NCI-H2029 treated with DMSO at 0.1 percent for 48 hours (cell line): Measurements from ENCODE around the gene ATG2B.
A peak's percentile ranks its signal among the peaks of the same experiment; 100 is the strongest.

Source experiments
- DNase-seq: peaks from one replicate; lab custom pipeline; 2025; lab: John Stamatoyannopoulos, UW

Gene ATG2B

GRCh38 chr14:96270565-96271420 lies 92.3 kb downstream of the ATG2B start:
- DNase-seq: no peak

DNA sequence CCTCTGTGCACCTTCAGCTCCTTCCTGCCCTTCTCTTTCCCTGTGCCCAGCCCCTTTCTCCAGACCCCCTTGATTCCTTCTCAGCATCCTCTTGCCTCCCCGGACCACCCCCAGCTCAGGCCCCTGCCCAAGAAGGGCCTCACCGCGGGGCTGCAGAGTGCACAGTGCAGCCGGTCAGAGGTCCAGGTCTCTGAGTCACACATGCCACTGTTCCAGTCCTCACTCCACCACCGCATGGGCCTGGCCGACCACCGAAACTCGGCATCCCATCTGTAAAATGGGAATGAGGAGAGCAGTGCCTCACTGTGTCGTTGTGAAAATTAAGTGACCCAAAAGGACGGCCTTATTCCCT lies 93.8 kb downstream of the ATG2B start:
- DNase-seq: no peak

DNA sequence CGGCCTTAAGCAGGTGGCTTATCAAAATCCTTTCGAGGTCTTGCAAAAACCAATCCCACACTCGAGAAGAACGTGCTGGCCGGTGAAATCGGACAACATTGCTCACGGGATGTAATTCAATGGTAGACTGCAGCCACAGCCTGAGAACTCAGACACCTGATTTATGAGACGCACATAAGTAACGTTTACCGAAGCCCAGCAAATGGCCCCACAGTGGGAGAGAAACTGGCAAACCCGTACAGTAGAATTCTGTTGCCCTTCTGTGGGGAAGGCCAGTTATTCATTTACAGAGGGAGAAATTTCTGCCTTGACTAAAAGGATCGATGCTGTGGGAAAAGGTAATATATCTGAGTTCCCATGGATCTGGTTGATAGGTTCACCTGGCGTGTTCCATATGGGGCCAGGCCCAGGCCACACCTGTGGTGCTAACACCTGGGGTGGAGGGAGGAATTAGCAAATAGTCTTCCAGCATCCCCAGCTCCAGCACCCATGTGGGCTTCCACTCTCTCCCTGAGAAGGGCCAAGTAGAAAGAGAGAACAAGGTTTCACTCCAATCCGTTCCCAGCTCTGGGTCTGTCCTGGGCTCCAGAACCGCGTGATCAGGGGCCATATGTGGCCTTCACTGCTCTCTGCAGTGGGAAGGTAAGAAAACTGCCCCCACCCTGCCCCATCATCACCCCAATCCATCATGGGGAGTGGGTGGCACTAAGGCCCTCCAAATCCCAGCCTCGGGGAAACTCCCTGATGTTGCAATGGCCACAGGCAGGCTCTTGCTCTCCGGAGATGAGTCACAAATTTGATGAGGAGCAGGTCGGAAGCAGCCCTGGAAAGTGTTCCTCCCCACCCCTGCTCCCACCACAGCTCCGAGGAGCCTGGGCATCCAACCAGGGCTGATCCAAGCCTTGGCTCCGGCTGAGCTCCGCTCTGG lies 94.4 kb downstream of the ATG2B start:
- DNase-seq: no peak

DNA sequence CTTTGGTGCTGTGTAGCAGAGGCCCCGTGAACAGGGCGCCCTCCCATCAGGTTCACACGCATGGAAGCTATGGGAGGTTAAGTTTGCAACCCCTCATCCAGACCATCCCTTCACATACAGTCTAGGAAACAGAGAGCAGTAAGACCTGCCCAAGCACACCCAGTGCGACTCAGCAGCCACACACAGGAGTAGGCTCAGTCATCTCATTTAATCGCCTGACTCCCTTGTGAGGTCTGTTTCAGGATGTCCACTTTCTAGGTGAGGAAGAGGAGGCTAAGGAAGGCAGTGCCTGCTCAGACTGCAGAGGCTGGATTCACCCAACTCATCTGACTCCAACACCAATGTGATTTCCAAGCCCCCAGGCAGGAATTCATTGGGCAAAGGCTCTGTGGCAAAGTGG lies 95.2 kb downstream of the ATG2B start:
- DNase-seq: no peak

GRCh38 chr14:96267336-96267735 lies 95.8 kb downstream of the ATG2B start:
- DNase-seq: no peak

DNA sequence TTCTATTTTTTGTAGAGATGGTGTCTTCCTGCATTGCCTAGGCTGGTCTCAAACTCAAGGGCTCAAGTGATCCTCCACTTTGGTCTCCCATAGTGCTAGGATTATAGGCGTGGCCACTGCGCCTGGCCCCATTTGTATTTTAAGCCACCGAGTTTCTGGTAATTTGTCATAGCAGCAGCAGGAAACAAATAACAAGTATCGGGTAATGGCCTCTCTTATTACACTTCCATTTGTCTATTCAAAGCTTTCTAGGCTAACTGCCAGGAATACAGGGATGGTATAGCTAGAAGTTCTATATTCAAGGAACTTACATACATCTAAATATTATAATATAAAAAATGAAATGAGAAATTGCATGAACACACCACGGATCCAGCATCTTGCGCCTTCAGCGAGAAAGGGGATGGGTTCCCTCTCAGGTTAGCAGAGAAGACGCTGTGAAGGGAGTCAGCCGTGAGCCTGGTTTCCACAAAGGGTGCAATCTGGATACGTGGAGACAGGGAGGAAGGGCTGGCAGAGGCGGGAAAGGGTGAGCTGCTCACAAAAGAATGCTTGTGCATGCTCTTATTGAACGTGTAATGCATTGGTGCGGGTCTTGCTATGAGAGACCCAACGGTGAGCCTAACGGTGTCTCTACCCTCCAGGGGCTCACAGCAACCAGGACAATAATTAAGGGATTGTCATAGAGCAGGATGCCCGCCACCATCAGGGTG lies 97.6 kb downstream of the ATG2B start:
- DNase-seq: peak; percentile 17

DNA sequence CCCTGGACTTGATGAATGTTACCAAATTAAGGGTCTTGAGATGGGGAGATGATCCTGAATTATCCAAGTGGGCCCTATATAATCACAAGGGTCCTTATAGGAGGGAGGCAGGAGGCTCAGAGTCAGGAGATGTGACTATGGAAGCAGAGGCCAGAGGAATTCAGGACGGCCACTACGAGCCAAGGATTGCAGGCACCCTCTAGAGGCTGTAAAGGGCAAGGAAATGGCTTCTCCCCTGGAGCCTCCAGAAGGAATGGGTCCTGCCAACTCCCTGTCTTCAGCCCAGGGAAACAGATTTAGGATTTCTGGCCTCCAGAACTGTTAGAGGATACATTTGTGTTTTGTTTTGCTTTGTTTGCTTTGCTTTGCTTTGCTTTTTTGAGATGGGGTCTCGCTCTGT lies 98.3 kb downstream of the ATG2B start:
- no peak for DNase-seq

DNA sequence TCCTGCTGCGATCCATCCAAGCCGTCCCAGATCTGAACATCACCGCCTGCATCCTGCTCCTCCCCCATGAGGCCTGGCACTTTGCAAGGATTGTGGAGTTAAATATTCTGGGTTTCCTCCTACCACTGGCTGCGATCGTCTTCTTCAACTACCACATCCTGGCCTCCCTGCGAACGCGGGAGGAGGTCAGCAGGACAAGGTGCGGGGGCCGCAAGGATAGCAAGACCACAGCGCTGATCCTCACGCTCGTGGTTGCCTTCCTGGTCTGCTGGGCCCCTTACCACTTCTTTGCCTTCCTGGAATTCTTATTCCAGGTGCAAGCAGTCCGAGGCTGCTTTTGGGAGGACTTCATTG lies 99.0 kb downstream of the ATG2B start:
- no peak for DNase-seq

GRCh38 chr14:96263347-96264199 lies 99.6 kb downstream of the ATG2B start:
- DNase-seq: no peak

DNA sequence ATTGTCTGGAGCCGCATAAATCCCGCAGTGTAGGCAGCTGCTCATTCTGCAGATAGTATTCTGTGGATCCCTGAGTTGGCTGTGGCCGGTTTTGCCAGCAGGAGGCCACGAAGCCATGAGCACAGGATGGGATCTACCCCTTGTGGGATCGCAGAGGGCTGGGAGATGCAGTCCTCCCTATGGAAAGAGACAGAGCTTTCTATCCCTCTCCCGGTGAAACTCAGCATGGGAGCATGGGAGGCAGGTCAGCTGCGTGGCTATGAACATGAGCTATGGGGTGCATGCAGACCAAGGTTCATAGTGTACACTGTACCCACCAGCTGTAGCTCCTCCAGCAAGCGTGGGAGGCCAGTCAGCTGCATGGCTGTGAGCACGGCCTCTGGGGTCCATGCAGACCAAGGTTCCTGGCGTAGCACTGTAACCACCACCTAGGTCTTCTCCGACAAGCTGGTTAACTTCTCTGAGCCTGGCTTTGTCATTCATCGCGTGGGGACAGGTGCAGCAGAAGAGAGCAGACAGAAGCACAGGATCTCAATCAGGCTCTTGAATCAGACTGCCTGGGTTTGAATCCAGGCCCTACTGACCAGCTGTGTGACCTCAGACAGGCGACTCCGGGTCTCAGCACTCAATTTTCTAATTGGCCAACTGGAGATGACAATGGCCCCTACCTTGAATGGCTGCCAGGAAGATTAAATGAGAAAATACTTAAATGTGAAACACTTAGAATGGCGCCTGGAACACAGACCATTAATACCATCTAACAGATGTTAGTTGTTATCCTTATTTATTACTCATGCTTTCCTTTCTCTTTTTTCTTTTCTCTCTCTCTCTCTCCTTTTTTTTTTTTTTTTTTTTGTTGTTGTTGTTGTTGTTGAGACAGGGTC lies 101.1 kb downstream of the ATG2B start:
- no peak for DNase-seq

GRCh38 chr14:96261053-96261452 lies 102.1 kb downstream of the ATG2B start:
- DNase-seq: peak; percentile 4

GRCh38 chr14:96260341-96260821 lies 102.8 kb downstream of the ATG2B start:
- DNase-seq: no peak

DNA sequence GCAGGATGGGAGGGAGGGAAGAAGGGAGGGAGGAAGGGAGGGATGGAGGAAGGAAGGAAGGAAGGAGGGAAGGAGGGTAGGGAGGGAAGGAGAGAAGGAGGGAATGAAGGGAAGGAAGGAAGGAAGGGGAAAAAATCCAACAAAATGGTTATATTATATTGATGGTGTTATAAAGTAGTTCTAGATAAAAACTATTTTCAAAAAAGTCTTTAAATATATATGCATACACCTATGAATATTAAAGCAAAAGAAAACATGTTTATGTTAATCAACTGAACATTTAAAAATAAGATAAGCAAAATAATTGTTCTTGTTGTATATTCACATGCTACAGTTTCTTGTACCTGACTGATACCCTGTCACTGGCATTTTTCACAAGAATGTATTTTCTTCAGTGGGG lies 105.2 kb downstream of the ATG2B start:
- no peak for DNase-seq

DNA sequence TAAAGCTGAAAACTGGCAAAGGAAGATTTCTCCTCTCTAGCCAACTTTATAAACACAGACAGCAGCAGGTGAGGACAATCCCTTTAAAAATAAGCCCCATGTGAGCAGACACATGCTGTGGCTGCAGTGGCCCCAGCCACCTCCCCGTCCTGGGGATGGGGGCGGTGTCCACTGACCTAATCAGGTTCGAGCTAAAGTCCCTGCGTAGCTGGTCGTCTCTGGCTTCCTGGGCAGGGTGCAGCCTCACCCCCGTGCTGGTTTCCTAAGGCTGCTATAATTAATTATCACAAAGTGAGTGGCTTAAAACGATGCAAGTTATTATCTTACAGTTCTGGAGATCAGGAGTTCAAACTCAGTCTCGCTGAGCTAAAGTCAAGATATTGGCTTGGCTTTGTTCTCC lies 106.1 kb downstream of the ATG2B start:
- DNase-seq: no peak

GRCh38 chr14:96256407-96256806 lies 106.7 kb downstream of the ATG2B start:
- DNase-seq: no peak

DNA sequence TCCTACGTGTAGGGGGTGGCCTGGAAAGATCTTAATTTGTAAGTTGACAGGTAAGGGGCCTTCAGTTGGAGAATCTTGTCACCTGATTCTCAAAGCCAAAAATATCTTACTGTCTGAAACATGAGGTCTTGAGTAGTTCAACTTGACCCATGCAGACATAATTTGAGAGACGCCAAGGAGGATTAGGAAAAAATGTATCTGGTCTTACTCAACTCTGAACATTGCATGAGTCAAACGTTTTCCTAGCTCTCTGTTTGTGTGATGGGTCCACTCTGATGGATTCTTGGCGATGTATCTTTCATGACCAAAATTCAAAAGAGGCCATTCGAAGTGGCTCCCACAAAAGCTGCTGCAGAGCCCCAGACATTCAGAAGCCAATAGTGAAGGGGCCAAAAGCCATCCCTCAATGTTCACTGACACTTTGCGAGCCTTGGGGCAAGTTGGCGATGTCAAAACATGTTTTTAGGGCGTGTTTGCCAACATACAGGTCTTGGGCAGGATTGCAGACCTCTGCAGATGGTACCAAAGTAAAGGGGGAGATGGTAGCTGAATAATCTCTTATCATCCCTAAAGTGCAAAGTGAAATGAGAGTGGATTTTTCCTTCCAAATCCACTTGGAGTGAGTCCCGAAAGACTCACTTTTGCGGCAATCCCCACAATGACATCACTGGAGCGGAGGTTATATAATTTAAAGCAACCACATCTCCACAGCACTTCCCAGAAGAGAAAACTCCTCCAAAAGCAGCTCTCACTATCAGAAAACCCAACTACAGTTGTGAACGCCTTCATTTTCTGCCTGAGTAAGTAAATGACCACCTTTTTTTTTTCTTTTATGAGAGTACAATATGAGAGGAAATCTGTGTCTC lies 107.4 kb downstream of the ATG2B start, which contains the start of gene BDKRB1:
BDKRB1 (plus strand) TSS at position 710 of the 866 bp plus-strand sequence. CDS start 7,473 bp downstream, outside the sequence.
- no peak for DNase-seq

DNA sequence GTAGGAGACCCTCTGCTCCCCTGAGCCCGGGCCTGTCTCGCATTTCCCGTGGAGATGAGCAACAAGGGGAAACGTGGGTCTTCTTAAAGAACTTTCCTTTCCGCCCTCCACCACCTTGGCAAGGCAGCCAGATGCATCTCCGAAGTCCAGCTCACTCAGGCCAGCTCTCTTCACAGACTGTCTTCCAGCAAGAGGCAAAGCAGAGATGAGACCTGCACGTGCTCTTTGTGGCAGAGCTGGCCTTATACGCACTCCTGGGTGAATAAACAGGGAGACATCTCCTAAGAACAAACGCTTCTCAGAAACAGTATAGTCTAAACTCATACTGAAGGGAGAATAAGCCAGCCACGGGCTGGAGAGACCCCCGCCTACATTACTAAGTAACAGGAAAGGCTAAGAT lies 108.5 kb downstream of the ATG2B start:
- DNase-seq: no peak

DNA sequence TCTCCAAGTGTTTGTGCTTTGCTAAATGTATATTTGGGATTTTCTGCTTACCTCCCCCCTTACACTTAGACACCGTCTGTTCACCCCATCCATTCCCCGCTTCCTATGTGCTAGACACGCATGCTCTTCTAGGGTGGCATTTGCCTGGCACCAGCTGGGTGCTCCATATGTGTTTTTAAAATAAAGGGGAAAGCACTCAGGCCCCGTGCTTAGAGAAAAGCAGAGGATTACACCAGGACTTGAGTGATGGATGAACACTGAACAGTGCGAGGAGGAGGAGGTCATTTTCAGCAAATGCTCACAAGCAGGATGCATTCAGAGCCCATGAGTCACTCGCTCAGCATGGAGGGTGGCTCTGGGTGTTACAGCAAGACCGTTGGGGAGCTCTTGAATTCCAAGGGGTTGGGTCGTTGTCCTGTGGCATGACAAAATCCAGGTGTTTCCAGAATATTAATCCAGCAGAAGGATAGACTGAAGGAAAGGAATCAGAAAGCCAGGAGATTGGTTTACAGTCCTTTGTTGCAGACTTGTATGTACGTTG lies 110.1 kb downstream of the ATG2B start:
- no peak for DNase-seq
